Fibroblast of pulmonary artery (primary cell): ENCODE results near the gene MYL9.

Source experiments
- DNase-seq: peaks from one replicate; pipeline ENCODE4 v3.0.0-alpha.2; 2010; ENCODE audit warnings: low read depth
- H3K4me3 ChIP-seq: replicated peaks from 2 replicates; pipeline ENCODE4 v1.5.1; 2011; ENCODE audit warnings: low read depth, mild to moderate bottlenecking, control low read depth, low read length, moderate library complexity
- CTCF ChIP-seq: IDR thresholded peaks from 2 replicates; pipeline ENCODE4 v1.5.1; 2011; ENCODE audit warnings: mild to moderate bottlenecking, control low read depth, low read length, inconsistent platforms; ENCODE audit errors: missing control alignments

The MYL9 gene

GRCh38 chr20:36538026-36538722 lies 3.1 kb upstream of the MYL9 start:
- no peak overlapping the region for H3K4me3 ChIP-seq
- peak; percentile 91 for DNase-seq
- no peak for TF ChIP-seq CTCF

- H3K4me3 ChIP-seq, result peak overlapping the region; percentile 87
- no peak for TF ChIP-seq CTCF
- DNase-seq, result peak; percentile 45
Measured at GRCh38 chr20:36540551-36541211, 638 bp upstream of the MYL9 start.

DNA sequence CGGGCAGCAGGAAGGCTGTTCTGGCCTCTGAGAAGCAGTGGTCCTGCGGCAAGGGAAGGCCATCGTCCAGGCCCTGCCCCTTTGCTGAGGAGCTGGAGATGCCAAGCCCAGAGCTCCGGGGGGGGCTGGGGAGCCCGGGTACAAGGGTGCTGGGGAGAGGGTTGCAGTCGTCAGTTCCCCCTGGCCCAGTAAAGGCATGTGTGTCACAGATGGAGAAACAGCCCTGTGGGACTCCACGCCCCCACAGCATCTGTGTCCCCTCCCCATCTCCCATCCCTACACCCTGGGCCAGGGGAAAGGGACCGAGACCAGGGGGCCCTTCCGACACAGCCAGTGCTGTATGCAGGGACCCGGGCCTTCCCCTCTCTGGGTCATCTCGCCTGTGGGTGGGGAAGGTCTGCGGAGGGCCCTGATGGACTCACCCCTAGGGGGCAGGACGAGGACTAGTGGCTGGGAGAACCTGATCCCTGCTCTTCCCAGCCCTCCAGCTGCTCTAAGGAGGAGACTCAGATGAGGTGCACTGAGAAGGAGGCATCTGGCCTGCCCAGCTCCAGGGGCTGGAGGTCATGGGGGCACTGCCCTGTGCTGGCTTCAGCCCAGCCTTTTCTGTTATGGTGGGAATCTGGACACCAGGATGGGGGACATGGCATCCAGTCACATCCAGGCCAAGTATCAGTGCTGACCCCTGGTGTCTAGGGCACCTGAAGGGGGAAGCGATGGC lies 609 bp downstream of the MYL9 start:
- DNase-seq, result peak; percentile 64
- peak overlapping the region; percentile 87 for H3K4me3 ChIP-seq
- peak; percentile 65 for TF ChIP-seq CTCF

DNA sequence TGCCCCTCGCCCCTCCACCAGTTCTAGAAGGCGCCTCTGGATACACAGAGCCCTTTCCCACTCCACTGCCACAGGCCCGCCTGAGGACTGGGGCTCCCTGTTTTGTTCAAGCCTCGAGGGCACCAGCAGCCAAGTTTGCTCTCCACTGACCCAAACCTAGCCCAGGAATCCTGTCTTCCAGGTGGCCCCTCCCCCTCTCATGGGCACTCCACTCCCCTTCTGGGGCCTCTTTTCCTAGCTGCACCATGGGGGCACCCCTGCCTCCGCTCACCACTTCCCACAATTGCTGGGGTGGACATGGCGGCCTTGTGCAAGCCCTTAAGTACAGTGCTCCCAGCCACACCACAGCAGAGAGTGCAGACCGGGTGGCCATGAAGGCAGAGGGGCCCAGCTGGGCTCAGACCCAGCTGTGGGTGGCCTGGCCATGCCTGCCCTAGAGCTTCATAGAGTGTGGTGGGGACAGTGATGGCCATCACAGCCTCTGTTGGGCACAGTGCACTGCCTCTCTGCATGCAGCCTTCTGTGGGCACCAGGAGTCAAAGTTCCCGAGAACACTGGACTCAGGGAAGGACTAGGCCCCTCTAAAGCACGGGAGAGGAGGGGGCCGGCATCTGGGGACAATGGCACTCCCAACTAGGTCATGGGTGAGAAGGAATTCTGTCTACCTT lies 1.3 kb downstream of the MYL9 start:
- peak overlapping the region; percentile 87 for H3K4me3 ChIP-seq
- TF ChIP-seq CTCF, result no peak
- no peak for DNase-seq

DNA sequence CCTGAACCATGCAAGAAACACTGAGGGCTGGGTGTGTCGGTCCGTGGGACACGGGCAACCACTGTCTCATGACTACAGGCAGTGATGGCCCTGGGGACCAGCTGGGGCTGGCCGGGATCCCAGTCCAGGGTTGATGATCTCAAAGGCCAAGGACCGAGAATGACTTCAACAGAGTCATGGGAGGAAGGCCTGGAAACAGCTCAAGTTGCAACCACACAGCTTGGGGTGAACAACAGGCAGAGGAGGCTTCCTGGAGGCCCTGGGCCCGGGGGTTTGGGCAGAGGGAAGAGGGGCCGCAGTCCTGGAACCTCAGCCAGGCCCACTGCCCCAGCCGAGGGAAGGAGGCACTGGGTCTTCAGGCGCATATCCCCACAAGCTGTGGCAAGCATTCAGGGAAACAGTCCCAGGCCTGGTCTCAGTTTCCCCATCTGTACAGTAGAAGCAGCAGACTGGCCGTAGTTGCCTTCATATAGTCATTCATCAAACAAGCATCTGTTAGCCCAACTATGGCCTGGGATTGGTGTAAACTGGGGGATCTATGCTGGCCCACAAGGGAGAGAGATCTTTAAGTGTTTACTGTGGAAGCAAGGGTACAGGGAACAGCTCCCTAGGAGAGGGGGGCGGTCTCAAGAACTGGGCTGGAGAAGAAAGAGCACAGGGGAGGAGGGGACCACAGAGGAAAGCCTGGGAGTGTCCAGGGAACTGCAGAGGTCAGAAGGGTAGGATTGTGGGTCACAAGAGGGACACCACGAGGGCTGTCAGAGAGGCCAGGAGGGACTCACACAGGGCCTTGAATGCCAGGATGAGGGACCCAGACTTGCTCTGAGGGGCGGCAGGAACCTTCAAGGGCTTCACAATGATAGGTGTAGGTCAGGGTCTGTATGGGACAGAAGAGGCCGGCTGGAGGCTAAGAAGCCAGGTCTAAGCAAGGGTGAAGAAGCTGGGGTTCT lies 2.1 kb downstream of the MYL9 start:
- no peak for TF ChIP-seq CTCF
- H3K4me3 ChIP-seq, result peak overlapping the region; percentile 87
- DNase-seq, result peak; percentile 69
